Bladder microvascular endothelial cell (primary cell): ENCODE measurements around the gene ACAP3. TPM values are rescaled to one million over a fixed set of nuclear protein-coding genes. Genes with fewer than 3 reads are reported as not detected.

Experiments
- total RNA-seq: library from RNA; depleted of rRNA; stranded (reverse); fragments of >200 nt; gene quantifications from 2 replicates; pipeline ENCODE4 v1.2.3, GENCODE V29; 2014

ACAP3 gene
- total RNA-seq = 15.5 and 45.4 TPM in 2 replicates

GRCh38 chr1:1307923-1308755 lies at the start of gene ACAP3, which contains the start of gene PUSL1:
Gene ACAP3 (minus strand): TSS chr1:1307930. CDS start chr1:1307815, 115 bp downstream.
Gene PUSL1 (plus strand): TSS chr1:1308597. CDS start chr1:1308644, 47 bp downstream.

GRCh38 chr1:1349256-1350012 lies 41.7 kb upstream of the ACAP3 start, which contains the start of gene DVL1:
Gene DVL1 (minus strand): TSS chr1:1349418. CDS start chr1:1349065, 353 bp downstream.

GRCh38 chr1:1331068-1331965 lies 23.6 kb upstream of the ACAP3 start, which contains the start of gene TAS1R3:
Gene TAS1R3 (plus strand): TSS chr1:1331280. CDS start chr1:1331346, 66 bp downstream.

GRCh38 chr1:1324524-1325287 lies 17.0 kb upstream of the ACAP3 start, which contains the start of the genes CPTP and INTS11:
Gene CPTP (plus strand): TSS chr1:1324802. CDS start chr1:1326911, 2,109 bp downstream.
Gene INTS11 (minus strand): TSS chr1:1324660. CDS start chr1:1324608, 52 bp downstream.

GRCh38 chr1:1273512-1274298 lies 34.0 kb downstream of the ACAP3 start, which contains the start of gene UBE2J2:
Gene UBE2J2 (minus strand): TSS chr1:1273854. CDS start chr1:1267992, 5,862 bp downstream.

GRCh38 chr1:1246577-1247340 lies 61.0 kb downstream of the ACAP3 start, which contains the start of gene C1QTNF12:
Gene C1QTNF12 (minus strand): TSS chr1:1246722. CDS start chr1:1246690, 32 bp downstream.

Other genes starting within 250 kb of the ACAP3 start
- gene RNF223, start 233.6 kb downstream of the ACAP3 start, total RNA-seq = not detected in 2 replicates
- gene C1orf159, start 191.8 kb downstream of the ACAP3 start, total RNA-seq = 6.2 and 9.3 TPM in 2 replicates
- not detected in 2 replicates for gene TTLL10, start 134.1 kb downstream of the ACAP3 start, total RNA-seq
- 1.0 TPM in 1 of 2 replicates, not detected in the other for gene TNFRSF18, start 101.3 kb downstream of the ACAP3 start, total RNA-seq
- 2.1 and 7.7 TPM in 2 replicates for gene TNFRSF4, start 93.8 kb downstream of the ACAP3 start, total RNA-seq
- gene SDF4, start 75.9 kb downstream of the ACAP3 start, total RNA-seq = 89.2 and 155 TPM in 2 replicates
- gene B3GALT6, start 75.7 kb downstream of the ACAP3 start, total RNA-seq = 16.5 and 25.5 TPM in 2 replicates
- gene C1QTNF12, start 61.2 kb downstream of the ACAP3 start, total RNA-seq = 0.32 and 0.57 TPM in 2 replicates
- 35.9 and 53.0 TPM in 2 replicates for gene UBE2J2, start 34.1 kb downstream of the ACAP3 start, total RNA-seq
- gene SCNN1D, start 27.5 kb downstream of the ACAP3 start, total RNA-seq = under 0.01 and 0.63 TPM in 2 replicates
- 9.1 and 10.5 TPM in 2 replicates for gene PUSL1, start 667 bp upstream of the ACAP3 start, total RNA-seq
- 54.6 and 91.5 TPM in 2 replicates for gene INTS11, start 16.7 kb upstream of the ACAP3 start, total RNA-seq
- gene CPTP, start 16.9 kb upstream of the ACAP3 start, total RNA-seq = 15.1 and 16.4 TPM in 2 replicates
- 0.31 and 0.32 TPM in 2 replicates for gene TAS1R3, start 23.4 kb upstream of the ACAP3 start, total RNA-seq
- gene DVL1, start 41.5 kb upstream of the ACAP3 start, total RNA-seq = 36.1 and 52.0 TPM in 2 replicates
- 0.38 and 0.97 TPM in 2 replicates for gene MXRA8, start 50.6 kb upstream of the ACAP3 start, total RNA-seq
- gene AURKAIP1, start 67.3 kb upstream of the ACAP3 start, total RNA-seq = 70.4 and 101 TPM in 2 replicates
- 54.7 and 196 TPM in 2 replicates for gene CCNL2, start 91.4 kb upstream of the ACAP3 start, total RNA-seq
- 62.6 and 82.6 TPM in 2 replicates for gene MRPL20, start 99.4 kb upstream of the ACAP3 start, total RNA-seq
- 0.25 and 0.32 TPM in 2 replicates for gene ANKRD65, start 113.3 kb upstream of the ACAP3 start, total RNA-seq
- gene VWA1, start 127.8 kb upstream of the ACAP3 start, total RNA-seq = 19.4 and 34.7 TPM in 2 replicates
- gene ATAD3C, start 141.8 kb upstream of the ACAP3 start, total RNA-seq = 1.4 TPM in 1 of 2 replicates, not detected in the other
- 17.9 and 21.2 TPM in 2 replicates for gene ATAD3B, start 163.8 kb upstream of the ACAP3 start, total RNA-seq
- 28.0 and 37.1 TPM in 2 replicates for gene ATAD3A, start 204.2 kb upstream of the ACAP3 start, total RNA-seq
- 2.1 and 2.4 TPM in 2 replicates for gene TMEM240, start 232.7 kb upstream of the ACAP3 start, total RNA-seq